Muscle layer of duodenum (tissue), 2 donors: ENCODE data around the gene TMEM94.

ENCODE experiments used
- H3K27ac ChIP-seq: one replicate; pipeline ENCODE4 v1.7.0; 2013; ENCODE audit warnings: mild to moderate bottlenecking, low read length
- H3K27me3 ChIP-seq: one replicate; pipeline ENCODE4 v1.7.0; 2013; ENCODE audit warnings: low read depth, mild to moderate bottlenecking, control low read depth, low read length
- H3K36me3 ChIP-seq, 2 donors: one replicate each; pipeline ENCODE4 v1.7.0; 2013; ENCODE audit warnings: low read length in 2 of 2, control low read depth in 1 of 2, mild to moderate bottlenecking in 1 of 2; ENCODE audit not compliant: insufficient read depth in 2 of 2, control insufficient read depth in 1 of 2
- H3K4me1 ChIP-seq, 2 donors: one replicate each; pipeline ENCODE4 v1.7.0; 2013; ENCODE audit warnings: low read length in 2 of 2, mild to moderate bottlenecking in 2 of 2, control low read depth in 1 of 2, moderate library complexity in 1 of 2; ENCODE audit not compliant: insufficient read depth in 2 of 2, control insufficient read depth in 1 of 2
- H3K4me3 ChIP-seq, 2 donors: one replicate each; pipeline ENCODE4 v1.7.0; 2013; ENCODE audit warnings: low read length in 2 of 2, low read depth in 1 of 2, mild to moderate bottlenecking in 1 of 2
- H3K9me3 ChIP-seq, 2 donors: one replicate each; pipeline ENCODE4 v1.7.0; 2013; ENCODE audit warnings: low read length in 2 of 2, control low read depth in 1 of 2, mild to moderate bottlenecking in 1 of 2; ENCODE audit not compliant: control insufficient read depth in 1 of 2
- donor health status: healthy.

Gene TMEM94

GRCh38 chr17:75539967-75540729 lies 83.7 kb downstream of the TMEM94 start:
- H3K4me1 ChIP-seq, result no peaks in the 10 kb centered on the region
- no peaks in the 10 kb centered on the region for H3K27me3 ChIP-seq
- no peak overlapping the region for H3K27ac ChIP-seq
- H3K4me3 ChIP-seq, result no peak overlapping the region
- H3K9me3 ChIP-seq, result no peaks in the 10 kb centered on the region
- H3K36me3 ChIP-seq, result no peaks in the 10 kb centered on the region

- no peak overlapping the region for H3K4me3 ChIP-seq
- no peaks in the 10 kb centered on the region for H3K9me3 ChIP-seq
- H3K4me1 ChIP-seq, result no peaks in the 10 kb centered on the region
- H3K27ac ChIP-seq, result no peak overlapping the region
- H3K36me3 ChIP-seq, result no peaks in the 10 kb centered on the region
- no peaks in the 10 kb centered on the region for H3K27me3 ChIP-seq
Measured at GRCh38 chr17:75540923-75541503, 84.6 kb downstream of the TMEM94 start.

- no peaks in the 10 kb centered on the region for H3K4me1 ChIP-seq
- H3K36me3 ChIP-seq, result no peaks in the 10 kb centered on the region
- no peak overlapping the region for H3K4me3 ChIP-seq
- peak overlapping the region; percentile 51 for H3K27ac ChIP-seq
- H3K9me3 ChIP-seq, result no peaks in the 10 kb centered on the region
- no peaks in the 10 kb centered on the region for H3K27me3 ChIP-seq
Measured at GRCh38 chr17:75542229-75542628, 85.8 kb downstream of the TMEM94 start.

GRCh38 chr17:75542728-75543336 lies 86.4 kb downstream of the TMEM94 start:
- no peaks in the 10 kb centered on the region for H3K36me3 ChIP-seq
- peak overlapping the region; percentile 51 for H3K27ac ChIP-seq
- no peaks in the 10 kb centered on the region for H3K9me3 ChIP-seq
- no peaks in the 10 kb centered on the region for H3K4me1 ChIP-seq
- H3K27me3 ChIP-seq, result no peaks in the 10 kb centered on the region
- H3K4me3 ChIP-seq, result no peak overlapping the region

- no peaks in the 10 kb centered on the region for H3K36me3 ChIP-seq
- no peak overlapping the region for H3K27ac ChIP-seq
- H3K9me3 ChIP-seq, result no peaks in the 10 kb centered on the region
- H3K4me1 ChIP-seq, result no peaks in the 10 kb centered on the region
- no peak overlapping the region for H3K4me3 ChIP-seq
- H3K27me3 ChIP-seq, result no peaks in the 10 kb centered on the region
Measured at GRCh38 chr17:75544250-75544649, 87.8 kb downstream of the TMEM94 start.

- Histone ChIP-seq H3K36me3 (no peaks in the 10 kb centered on the region), H3K9me3 (no peaks in the 10 kb centered on the region), H3K4me3 (no peak overlapping the region), H3K27ac (no peak overlapping the region), H3K4me1 (no peaks in the 10 kb centered on the region), H3K27me3 (no peaks in the 10 kb centered on the region)
Measured at GRCh38 chr17:75546181-75546580, 89.7 kb downstream of the TMEM94 start.

GRCh38 chr17:75547091-75547490 lies 90.7 kb downstream of the TMEM94 start:
- Histone ChIP-seq H3K27ac (no peak overlapping the region), H3K4me1 (no peaks in the 10 kb centered on the region), H3K4me3 (no peak overlapping the region), H3K36me3 (no peaks in the 10 kb centered on the region), H3K27me3 (no peaks in the 10 kb centered on the region), H3K9me3 (no peaks in the 10 kb centered on the region)

GRCh38 chr17:75548813-75549212 lies 92.4 kb downstream of the TMEM94 start:
- Histone ChIP-seq H3K9me3 (no peaks in the 10 kb centered on the region), H3K4me3 (no peak overlapping the region), H3K4me1 (peaks cover 0 to 13% of the 10 kb centered on the region in 2 donors), H3K36me3 (no peaks in the 10 kb centered on the region), H3K27ac (peak overlapping the region; percentile 85), H3K27me3 (no peaks in the 10 kb centered on the region)
